Neural progenitor cell (in vitro differentiated cells): ENCODE results near the gene TFG.

Experiments used
- CTCF ChIP-seq: fragments of 200-600 bp; sonication (generic); IDR thresholded peaks from 2 replicates; pipeline ENCODE4 v1.5.1; 2017; ENCODE audit warnings: antibody characterized with exemption, mild to moderate bottlenecking
- EZH2 ChIP-seq: fragments of 200-600 bp; sonication (generic); IDR thresholded peaks from 2 replicates; pipeline ENCODE4 v1.6.1; 2017; ENCODE audit warnings: antibody characterized with exemption, mild to moderate bottlenecking, moderate library complexity

- TF ChIP-seq EZH2 (no peak), CTCF (no peak)
These were observed 56.8 kb downstream of the TFG start for GRCh38 chr3:100766069-100766468.
